Vagina (tissue), 2 donors: ENCODE results near the gene SLC7A8.

ENCODE experiments used
- CTCF ChIP-seq, 3 experiments: fragments of 450-650 bp in 2 of 3; fragments of 200-600 bp in 1 of 3; sonication (generic) in 1 of 3; IDR thresholded peaks; one replicate each; pipeline ENCODE4 v1.5.1; 2017 to 2019; ENCODE audit warnings: antibody characterized with exemption in 3 of 3, mild to moderate bottlenecking in 2 of 3, moderate library complexity in 2 of 3
- POLR2A ChIP-seq, 2 donors: fragments of 450-650 bp; IDR thresholded peaks; one replicate each; pipeline ENCODE4 v1.6.1; 2017; ENCODE audit warnings: antibody characterized with exemption in 2 of 2, mild to moderate bottlenecking in 2 of 2, moderate library complexity in 2 of 2

GRCh38 chr14:23104070-23104590 is 79.3 kb downstream of the SLC7A8 start:
- TF ChIP-seq CTCF (IDR thresholded peaks at IDR 0.05) (no peak), POLR2A (IDR thresholded peaks at IDR 0.05) (no peak)
